Hypothalamus (tissue), 51 donors: ENCODE results near the gene NFAM1.
A peak's percentile ranks its signal among the peaks of the same experiment; 100 is the strongest.

Source experiments
- DNase-seq, 51 donors: peaks; one replicate each; lab custom pipeline; 2025; lab: John Stamatoyannopoulos, UW

NFAM1 gene

GRCh38 chr22:42440728-42441127 lies 8.5 kb upstream of the NFAM1 start:
- no peak for DNase-seq

- DNase-seq, result peak in 16 of 51 donors; percentile 5 to 61 (median 26)
These were observed 7.8 kb upstream of the NFAM1 start for GRCh38 chr22:42439821-42440674.

GRCh38 chr22:42439021-42439567 lies 6.9 kb upstream of the NFAM1 start:
- no peak for DNase-seq

GRCh38 chr22:42438293-42438650 lies 6.1 kb upstream of the NFAM1 start:
- no peak for DNase-seq

GRCh38 chr22:42437488-42438292 lies 5.5 kb upstream of the NFAM1 start:
- peak in 46 of 51 donors; percentile 16 to 80 (median 58) for DNase-seq

GRCh38 chr22:42436404-42436803 lies 4.2 kb upstream of the NFAM1 start:
- DNase-seq, result peak in 6 of 51 donors; percentile 11 to 30 (median 24)

- no peak for DNase-seq
These were observed 2.7 kb upstream of the NFAM1 start for GRCh38 chr22:42434748-42435425.

GRCh38 chr22:42433754-42434682 lies 1.8 kb upstream of the NFAM1 start:
- peak in 25 of 51 donors; percentile 13 to 56 (median 31) for DNase-seq

- DNase-seq, result no peak
These were observed 615 bp upstream of the NFAM1 start for GRCh38 chr22:42432818-42433217.

GRCh38 chr22:42431401-42432019 lies 693 bp downstream of the NFAM1 start:
- DNase-seq, result peak in 31 of 51 donors; percentile 12 to 79 (median 52)

- no peak for DNase-seq
These were observed 1.6 kb downstream of the NFAM1 start for GRCh38 chr22:42430528-42431125.

- DNase-seq, result no peak
These were observed 3.4 kb downstream of the NFAM1 start for GRCh38 chr22:42428760-42429159.

GRCh38 chr22:42428025-42428424 lies 4.2 kb downstream of the NFAM1 start:
- no peak for DNase-seq

GRCh38 chr22:42427167-42427566 lies 5.0 kb downstream of the NFAM1 start:
- no peak for DNase-seq

- DNase-seq, result no peak
These were observed 6.2 kb downstream of the NFAM1 start for GRCh38 chr22:42425989-42426355.

GRCh38 chr22:42425337-42425988 lies 6.7 kb downstream of the NFAM1 start:
- no peak for DNase-seq

GRCh38 chr22:42419243-42419881 lies 12.8 kb downstream of the NFAM1 start:
- peak in 6 of 51 donors; percentile 13 to 31 (median 17) for DNase-seq

GRCh38 chr22:42418811-42419242 lies 13.4 kb downstream of the NFAM1 start:
- DNase-seq, result peak in 1 of 51 donors; percentile 14
